ENCODE data around the gene CDC25A. TPM values are rescaled to one million over a fixed set of nuclear protein-coding genes. Genes with fewer than 3 reads are reported as not detected.

Gene CDC25A
- total and polyA plus RNA-seq, 9 of the 15 experiments (the other 6 are each of a cell fraction or from before 2014, with no cell fraction given): 3.4 to 61.3 (median 51.8) TPM

- H3K79me2 ChIP-seq (ENCODE audit: control insufficient read depth, insufficient read depth, low read length): no peaks in the 10 kb centered on the region
Observed at GRCh38 chr3:48142316-48142870, 45.8 kb downstream of the CDC25A start.

DNA sequence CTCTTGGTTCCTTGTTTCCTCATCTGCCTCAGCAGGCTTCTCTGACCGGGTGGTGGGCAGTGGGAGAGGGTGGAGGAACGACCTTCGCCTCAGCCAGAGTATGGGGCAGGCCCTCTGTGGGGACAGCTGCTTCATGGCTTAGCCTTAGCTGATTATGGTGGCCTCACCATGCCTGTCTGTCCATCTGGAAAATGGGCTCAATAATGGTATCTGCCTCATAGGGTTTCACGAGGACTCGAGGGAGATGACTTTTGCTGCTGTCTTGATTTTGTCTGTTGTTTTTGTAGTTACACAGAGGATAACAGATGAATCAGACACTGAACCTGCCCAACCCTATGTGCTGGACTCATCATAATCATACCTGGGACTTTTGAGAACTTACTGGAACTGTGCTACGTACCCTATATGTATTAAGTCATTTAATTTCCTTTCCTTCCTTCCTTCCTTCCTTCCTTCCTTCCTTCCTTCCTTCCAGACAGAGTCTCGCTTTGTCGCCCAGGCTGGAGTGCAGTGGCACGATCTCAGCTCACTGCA is 46.5 kb downstream of the CDC25A start:
- no peak; the same call in 2 of the 3 replicates for ATAC-seq
- POLR2A ChIA-PET: no interaction called here
- no peak for TF ChIP-seq ARHGAP35 (IDR thresholded peaks at IDR 0.05; ENCODE audit: partially characterized antibody)
- TF ChIP-seq, protein P1, sequence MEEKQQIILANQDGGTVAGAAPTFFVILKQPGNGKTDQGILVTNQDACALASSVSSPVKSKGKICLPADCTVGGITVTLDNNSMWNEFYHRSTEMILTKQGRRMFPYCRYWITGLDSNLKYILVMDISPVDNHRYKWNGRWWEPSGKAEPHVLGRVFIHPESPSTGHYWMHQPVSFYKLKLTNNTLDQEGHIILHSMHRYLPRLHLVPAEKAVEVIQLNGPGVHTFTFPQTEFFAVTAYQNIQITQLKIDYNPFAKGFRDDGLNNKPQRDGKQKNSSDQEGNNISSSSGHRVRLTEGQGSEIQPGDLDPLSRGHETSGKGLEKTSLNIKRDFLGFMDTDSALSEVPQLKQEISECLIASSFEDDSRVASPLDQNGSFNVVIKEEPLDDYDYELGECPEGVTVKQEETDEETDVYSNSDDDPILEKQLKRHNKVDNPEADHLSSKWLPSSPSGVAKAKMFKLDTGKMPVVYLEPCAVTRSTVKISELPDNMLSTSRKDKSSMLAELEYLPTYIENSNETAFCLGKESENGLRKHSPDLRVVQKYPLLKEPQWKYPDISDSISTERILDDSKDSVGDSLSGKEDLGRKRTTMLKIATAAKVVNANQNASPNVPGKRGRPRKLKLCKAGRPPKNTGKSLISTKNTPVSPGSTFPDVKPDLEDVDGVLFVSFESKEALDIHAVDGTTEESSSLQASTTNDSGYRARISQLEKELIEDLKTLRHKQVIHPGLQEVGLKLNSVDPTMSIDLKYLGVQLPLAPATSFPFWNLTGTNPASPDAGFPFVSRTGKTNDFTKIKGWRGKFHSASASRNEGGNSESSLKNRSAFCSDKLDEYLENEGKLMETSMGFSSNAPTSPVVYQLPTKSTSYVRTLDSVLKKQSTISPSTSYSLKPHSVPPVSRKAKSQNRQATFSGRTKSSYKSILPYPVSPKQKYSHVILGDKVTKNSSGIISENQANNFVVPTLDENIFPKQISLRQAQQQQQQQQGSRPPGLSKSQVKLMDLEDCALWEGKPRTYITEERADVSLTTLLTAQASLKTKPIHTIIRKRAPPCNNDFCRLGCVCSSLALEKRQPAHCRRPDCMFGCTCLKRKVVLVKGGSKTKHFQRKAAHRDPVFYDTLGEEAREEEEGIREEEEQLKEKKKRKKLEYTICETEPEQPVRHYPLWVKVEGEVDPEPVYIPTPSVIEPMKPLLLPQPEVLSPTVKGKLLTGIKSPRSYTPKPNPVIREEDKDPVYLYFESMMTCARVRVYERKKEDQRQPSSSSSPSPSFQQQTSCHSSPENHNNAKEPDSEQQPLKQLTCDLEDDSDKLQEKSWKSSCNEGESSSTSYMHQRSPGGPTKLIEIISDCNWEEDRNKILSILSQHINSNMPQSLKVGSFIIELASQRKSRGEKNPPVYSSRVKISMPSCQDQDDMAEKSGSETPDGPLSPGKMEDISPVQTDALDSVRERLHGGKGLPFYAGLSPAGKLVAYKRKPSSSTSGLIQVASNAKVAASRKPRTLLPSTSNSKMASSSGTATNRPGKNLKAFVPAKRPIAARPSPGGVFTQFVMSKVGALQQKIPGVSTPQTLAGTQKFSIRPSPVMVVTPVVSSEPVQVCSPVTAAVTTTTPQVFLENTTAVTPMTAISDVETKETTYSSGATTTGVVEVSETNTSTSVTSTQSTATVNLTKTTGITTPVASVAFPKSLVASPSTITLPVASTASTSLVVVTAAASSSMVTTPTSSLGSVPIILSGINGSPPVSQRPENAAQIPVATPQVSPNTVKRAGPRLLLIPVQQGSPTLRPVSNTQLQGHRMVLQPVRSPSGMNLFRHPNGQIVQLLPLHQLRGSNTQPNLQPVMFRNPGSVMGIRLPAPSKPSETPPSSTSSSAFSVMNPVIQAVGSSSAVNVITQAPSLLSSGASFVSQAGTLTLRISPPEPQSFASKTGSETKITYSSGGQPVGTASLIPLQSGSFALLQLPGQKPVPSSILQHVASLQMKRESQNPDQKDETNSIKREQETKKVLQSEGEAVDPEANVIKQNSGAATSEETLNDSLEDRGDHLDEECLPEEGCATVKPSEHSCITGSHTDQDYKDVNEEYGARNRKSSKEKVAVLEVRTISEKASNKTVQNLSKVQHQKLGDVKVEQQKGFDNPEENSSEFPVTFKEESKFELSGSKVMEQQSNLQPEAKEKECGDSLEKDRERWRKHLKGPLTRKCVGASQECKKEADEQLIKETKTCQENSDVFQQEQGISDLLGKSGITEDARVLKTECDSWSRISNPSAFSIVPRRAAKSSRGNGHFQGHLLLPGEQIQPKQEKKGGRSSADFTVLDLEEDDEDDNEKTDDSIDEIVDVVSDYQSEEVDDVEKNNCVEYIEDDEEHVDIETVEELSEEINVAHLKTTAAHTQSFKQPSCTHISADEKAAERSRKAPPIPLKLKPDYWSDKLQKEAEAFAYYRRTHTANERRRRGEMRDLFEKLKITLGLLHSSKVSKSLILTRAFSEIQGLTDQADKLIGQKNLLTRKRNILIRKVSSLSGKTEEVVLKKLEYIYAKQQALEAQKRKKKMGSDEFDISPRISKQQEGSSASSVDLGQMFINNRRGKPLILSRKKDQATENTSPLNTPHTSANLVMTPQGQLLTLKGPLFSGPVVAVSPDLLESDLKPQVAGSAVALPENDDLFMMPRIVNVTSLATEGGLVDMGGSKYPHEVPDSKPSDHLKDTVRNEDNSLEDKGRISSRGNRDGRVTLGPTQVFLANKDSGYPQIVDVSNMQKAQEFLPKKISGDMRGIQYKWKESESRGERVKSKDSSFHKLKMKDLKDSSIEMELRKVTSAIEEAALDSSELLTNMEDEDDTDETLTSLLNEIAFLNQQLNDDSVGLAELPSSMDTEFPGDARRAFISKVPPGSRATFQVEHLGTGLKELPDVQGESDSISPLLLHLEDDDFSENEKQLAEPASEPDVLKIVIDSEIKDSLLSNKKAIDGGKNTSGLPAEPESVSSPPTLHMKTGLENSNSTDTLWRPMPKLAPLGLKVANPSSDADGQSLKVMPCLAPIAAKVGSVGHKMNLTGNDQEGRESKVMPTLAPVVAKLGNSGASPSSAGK (IDR thresholded peaks at IDR 0.05): no peak

More at GRCh38 chr3:48142316-48142870, 45.8 kb downstream of the CDC25A start:
- ChIA-PET CTCF (ENCODE audit: low intra/inter-chr PET ratio) (no interaction called here), POLR2A (no interaction called here)
- WGBS (ENCODE audit: insufficient coverage, low coverage, missing lambda C conversion rate): 38% methylated on average over 11 of the region's 11 CpGs
- FAIRE-seq (no peak), DNase-seq (ENCODE audit: extremely low read depth in 1 of 4, low spot score in 3 of 4) (no peak), ATAC-seq (no peak)
- H3K27ac ChIP-seq (ENCODE audit: extremely low read depth, low read depth, low read length): no peak overlapping the region
- TF ChIP-seq POU5F1 (IDR thresholded peaks at IDR 0.05; ENCODE audit: borderline replicate concordance, low read depth, low read length, partially characterized antibody): no peak
- peaks cover 2 to 4% of the 10 kb centered on the region in 2 experiments; a peak in 2 of 5 replicates for H3K4me1 ChIP-seq (replicated peaks in 1 of 2; ENCODE audit: control insufficient read depth in 2 of 2, insufficient read depth in 2 of 2, low read length in 2 of 2)
- intact Hi-C loops (cut with micrococcal nuclease): no loop called here
- peaks cover 0 to 4% of the 10 kb centered on the region in 2 experiments; a peak in 2 of 5 replicates for H3K27me3 ChIP-seq (ENCODE audit: control insufficient read depth in 2 of 2, insufficient read depth in 2 of 2, low read length in 2 of 2)
- no peak overlapping the region for H3K4me2 ChIP-seq (ENCODE audit: insufficient read depth, low read length)
- no peaks in the 10 kb centered on the region for H3K36me3 ChIP-seq (ENCODE audit: control insufficient read depth, insufficient read depth, low read length)
- no peak overlapping the region for H2AFZ ChIP-seq (ENCODE audit: low read depth, low read length)
- no peaks in the 10 kb centered on the region for H3K9me1 ChIP-seq (ENCODE audit: control insufficient read depth, insufficient read depth, low read length)
- peak overlapping the region in 1 of 2 experiments; percentile 65; a peak in 2 of 4 replicates for H3K9ac ChIP-seq (ENCODE audit: insufficient read depth in 1 of 2, low read depth in 2 of 2, low read length in 2 of 2)
- in situ Hi-C loops (cut with MboI): no loop called here
- H4K20me1 ChIP-seq (replicated peaks; ENCODE audit: control insufficient read depth, insufficient read depth, low read length): no peaks in the 10 kb centered on the region
- no peak overlapping the region for H3K4me3 ChIP-seq
- no TSS peak for BruUV-seq (replicated peaks)
- no peaks in the 10 kb centered on the region for H3K9me3 ChIP-seq (replicated peaks; ENCODE audit: control insufficient read depth, insufficient read depth, low read depth, low read length)

More for the DNA sequence above, 46.5 kb downstream of the CDC25A start:
- H3K36me3 ChIP-seq (ENCODE audit: control insufficient read depth, insufficient read depth, low read length): no peaks in the 10 kb centered on the region
- no peak overlapping the region for H3K4me2 ChIP-seq (ENCODE audit: insufficient read depth, low read length)
- intact Hi-C loops (cut with micrococcal nuclease) (no loop called here), in situ Hi-C loops (cut with MboI) (no loop called here)
- peaks cover 0 to 4% of the 10 kb centered on the region in 2 experiments; a peak in 2 of 5 replicates for H3K4me1 ChIP-seq (replicated peaks in 1 of 2; ENCODE audit: control insufficient read depth in 2 of 2, insufficient read depth in 2 of 2, low read length in 2 of 2)
- no peak overlapping the region for H2AFZ ChIP-seq (ENCODE audit: low read depth, low read length)
- no peak overlapping the region for H3K4me3 ChIP-seq
- WGBS (ENCODE audit: insufficient coverage, low coverage, missing lambda C conversion rate): 36% methylated on average over 9 of the region's 9 CpGs
- no peaks in the 10 kb centered on the region for H3K9me3 ChIP-seq (replicated peaks; ENCODE audit: control insufficient read depth, insufficient read depth, low read depth, low read length)
- no peak overlapping the region for H3K27ac ChIP-seq (ENCODE audit: extremely low read depth, low read depth, low read length)
- H3K79me2 ChIP-seq (ENCODE audit: control insufficient read depth, insufficient read depth, low read length): no peaks in the 10 kb centered on the region
- FAIRE-seq (no peak), DNase-seq (ENCODE audit: extremely low read depth in 1 of 4, low spot score in 3 of 4) (no peak)
- H3K9ac ChIP-seq (ENCODE audit: insufficient read depth in 1 of 2, low read depth in 2 of 2, low read length in 2 of 2): no peak overlapping the region; a peak in 1 of 4 replicates
- H4K20me1 ChIP-seq (replicated peaks; ENCODE audit: control insufficient read depth, insufficient read depth, low read length): no peaks in the 10 kb centered on the region
- peaks cover 0 to 4% of the 10 kb centered on the region in 2 experiments; a peak in 2 of 5 replicates for H3K27me3 ChIP-seq (ENCODE audit: control insufficient read depth in 2 of 2, insufficient read depth in 2 of 2, low read length in 2 of 2)
- no peaks in the 10 kb centered on the region for H3K9me1 ChIP-seq (ENCODE audit: control insufficient read depth, insufficient read depth, low read length)
- CTCF ChIA-PET (ENCODE audit: low intra/inter-chr PET ratio): no interaction called here
- BruUV-seq (replicated peaks): no TSS peak
